Ramos (cell line): ENCODE results near the gene MAML1.

Experiments used
- in situ Hi-C: fragments of 300-500 bp; cut with MboI; formaldehyde crosslinking; loops from one replicate; pipeline ENCODE4 v1.14.3; 2022; ENCODE audit warnings: low sequenced_read_pairs; ENCODE audit not compliant: unreplicated experiment

The MAML1 gene

DNA sequence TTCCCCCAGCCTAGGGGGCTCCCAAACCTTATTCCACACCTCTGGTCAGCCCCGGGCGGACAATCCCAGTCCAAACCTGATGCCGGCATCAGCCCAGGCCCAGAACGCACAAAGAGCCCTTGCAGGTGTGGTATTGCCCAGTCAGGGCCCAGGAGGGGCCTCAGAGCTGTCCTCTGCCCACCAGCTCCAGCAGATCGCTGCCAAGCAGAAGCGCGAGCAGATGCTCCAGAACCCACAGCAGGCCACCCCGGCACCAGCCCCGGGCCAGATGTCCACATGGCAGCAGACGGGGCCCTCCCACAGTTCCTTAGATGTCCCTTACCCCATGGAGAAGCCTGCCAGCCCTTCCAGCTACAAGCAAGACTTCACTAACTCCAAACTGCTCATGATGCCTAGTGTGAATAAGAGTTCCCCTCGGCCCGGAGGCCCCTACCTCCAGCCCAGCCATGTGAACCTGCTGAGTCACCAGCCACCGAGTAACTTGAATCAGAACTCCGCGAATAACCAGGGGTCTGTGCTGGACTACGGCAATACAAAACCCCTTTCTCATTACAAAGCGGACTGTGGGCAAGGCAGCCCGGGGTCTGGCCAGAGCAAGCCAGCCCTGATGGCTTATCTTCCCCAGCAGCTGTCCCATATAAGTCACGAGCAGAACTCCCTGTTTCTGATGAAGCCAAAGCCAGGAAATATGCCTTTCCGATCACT lies 33.6 kb downstream of the MAML1 start:
- in situ Hi-C loops, result no loop called here

GRCh38 chr5:179766726-179767455 lies 34.3 kb downstream of the MAML1 start:
- in situ Hi-C loops, result no loop called here

DNA sequence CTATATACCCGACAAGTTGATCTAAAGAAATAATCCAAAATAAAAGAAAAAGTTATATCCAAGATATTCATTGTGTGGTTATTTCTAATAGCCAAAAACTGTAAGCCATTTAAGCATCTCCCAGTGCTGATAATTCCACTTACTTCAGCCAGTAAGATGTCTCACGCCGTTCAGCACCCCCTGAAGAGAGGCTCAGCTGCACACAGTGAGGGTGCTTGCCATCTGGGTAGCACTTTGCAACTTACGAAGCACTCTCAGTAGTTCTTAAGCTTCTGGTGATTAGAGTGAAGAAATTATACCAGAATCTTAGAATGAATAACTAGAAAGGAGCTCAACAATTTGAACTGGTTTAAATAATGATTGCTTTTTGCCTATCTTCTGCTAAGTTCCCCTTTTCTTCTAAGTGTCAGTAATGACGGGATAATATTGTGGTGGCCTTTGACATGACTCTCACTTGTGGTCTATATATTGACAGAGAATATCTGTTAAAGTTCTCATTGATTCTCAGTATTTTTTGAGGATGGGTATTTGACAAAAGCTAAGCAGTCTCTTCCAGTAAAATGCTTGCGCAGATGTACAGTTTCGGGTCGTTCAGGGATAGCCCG lies 35.0 kb downstream of the MAML1 start:
- in situ Hi-C loops, result no loop called here

GRCh38 chr5:179768326-179769085 lies 35.9 kb downstream of the MAML1 start:
- in situ Hi-C loops, result no loop called here

DNA sequence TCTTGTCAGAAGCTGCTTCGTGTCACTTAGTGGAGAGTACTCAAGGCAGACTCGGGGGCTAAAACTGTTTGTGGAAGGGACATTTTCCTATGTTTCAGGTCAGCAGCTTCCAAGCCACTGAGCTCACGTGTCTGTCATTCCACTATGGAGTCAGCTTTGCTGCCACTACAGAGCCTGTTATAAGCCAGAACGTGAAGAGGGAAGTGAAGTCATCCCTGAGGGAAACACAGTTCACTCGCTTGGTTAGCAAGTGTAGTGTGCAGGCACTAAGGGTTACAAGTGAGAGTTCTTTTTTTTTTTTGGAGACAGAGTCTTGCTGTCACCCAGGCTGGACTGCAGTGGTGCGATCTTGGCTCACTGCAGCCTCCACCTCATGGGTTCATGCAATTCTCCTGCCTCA lies 36.6 kb downstream of the MAML1 start:
- in situ Hi-C loops, result no loop called here

GRCh38 chr5:179769796-179770195 lies 37.2 kb downstream of the MAML1 start:
- in situ Hi-C loops, result no loop called here

DNA sequence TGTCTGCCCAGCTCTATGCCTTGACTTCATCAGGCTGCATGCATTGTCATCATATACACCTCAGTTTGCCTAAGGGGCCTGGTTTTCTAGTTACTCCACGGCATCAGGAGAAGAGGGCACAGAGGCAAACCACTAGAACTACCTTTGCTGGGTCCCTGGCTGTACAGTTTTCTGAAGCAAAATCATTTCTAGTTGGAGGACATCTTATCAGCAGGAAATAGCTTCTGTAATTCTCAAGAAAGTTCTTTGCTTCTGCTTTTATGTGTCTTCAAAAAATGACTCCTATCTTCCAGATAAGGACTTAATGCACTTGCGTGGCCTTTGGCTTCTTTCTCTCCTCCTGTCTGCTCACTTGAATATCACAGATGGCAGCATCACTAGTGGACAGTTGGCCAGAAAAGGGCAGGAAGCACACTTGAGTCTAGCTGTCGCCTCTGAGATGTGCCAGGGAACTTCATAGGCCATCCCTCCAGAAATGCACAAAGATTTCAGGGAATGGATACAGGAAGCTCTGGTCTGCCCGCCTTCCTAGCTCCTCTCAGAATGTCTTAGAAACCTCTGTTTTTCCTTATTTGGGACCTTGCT lies 38.8 kb downstream of the MAML1 start:
- in situ Hi-C loops, result no loop called here

DNA sequence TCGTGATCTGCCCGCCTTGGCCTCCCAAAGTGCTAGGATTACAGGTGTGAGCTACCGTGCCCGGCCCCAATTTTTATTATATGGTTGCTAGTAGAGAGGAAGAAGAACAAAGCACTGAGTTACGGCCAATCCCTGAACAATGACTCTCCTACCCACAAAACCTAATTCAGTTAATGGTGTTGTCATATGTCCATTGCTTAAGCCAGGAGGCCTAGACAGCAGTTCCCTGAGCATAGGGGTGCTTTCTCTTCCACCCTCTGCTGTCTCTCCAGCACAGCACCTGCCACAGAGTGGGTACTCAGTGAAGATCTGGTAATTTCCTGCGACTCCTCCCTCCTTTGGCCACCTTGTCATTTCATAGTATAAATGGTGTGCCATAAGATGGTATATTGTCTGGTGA lies 39.7 kb downstream of the MAML1 start:
- in situ Hi-C loops, result no loop called here

DNA sequence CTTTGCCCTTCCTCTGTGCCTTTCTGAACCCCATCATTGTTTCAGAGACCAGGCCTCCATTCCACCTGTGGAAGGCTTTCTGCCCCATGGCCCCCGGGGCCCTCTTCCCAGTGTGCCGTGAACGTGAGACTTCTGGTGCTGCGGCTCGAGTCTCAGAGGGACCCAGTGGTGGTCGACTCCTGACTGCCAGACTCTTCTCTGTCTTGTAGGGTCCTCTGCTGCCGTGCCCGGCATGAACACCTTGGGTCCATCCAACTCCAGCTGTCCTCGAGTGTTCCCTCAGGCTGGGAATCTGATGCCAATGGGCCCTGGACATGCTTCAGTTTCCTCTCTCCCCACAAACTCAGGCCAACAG lies 41.0 kb downstream of the MAML1 start:
- in situ Hi-C loops, result no loop called here

DNA sequence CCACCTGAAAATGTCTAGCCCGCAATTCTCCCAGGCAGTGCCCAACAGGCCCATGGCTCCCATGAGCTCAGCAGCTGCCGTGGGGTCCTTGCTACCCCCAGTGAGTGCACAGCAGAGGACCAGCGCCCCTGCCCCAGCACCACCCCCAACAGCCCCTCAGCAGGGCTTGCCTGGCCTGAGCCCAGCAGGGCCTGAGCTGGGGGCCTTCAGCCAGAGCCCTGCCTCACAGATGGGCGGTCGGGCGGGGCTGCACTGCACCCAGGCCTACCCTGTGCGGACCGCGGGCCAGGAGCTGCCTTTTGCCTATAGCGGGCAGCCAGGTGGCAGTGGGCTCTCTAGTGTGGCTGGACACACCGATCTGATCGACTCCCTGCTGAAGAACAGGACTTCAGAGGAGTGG lies 41.8 kb downstream of the MAML1 start:
- in situ Hi-C loops, result no loop called here

- in situ Hi-C loops, result no loop called here
Observed at GRCh38 chr5:179776411-179776938, 43.9 kb downstream of the MAML1 start.

GRCh38 chr5:179777456-179777855 lies 44.8 kb downstream of the MAML1 start:
- in situ Hi-C loops, result no loop called here

- in situ Hi-C loops, result no loop called here
Observed at GRCh38 chr5:179777909-179778308, 45.3 kb downstream of the MAML1 start.

- in situ Hi-C loops, result no loop called here
Observed at GRCh38 chr5:179778591-179778990, 46.0 kb downstream of the MAML1 start.

GRCh38 chr5:179779826-179780225 lies 47.2 kb downstream of the MAML1 start:
- in situ Hi-C loops, result no loop called here

DNA sequence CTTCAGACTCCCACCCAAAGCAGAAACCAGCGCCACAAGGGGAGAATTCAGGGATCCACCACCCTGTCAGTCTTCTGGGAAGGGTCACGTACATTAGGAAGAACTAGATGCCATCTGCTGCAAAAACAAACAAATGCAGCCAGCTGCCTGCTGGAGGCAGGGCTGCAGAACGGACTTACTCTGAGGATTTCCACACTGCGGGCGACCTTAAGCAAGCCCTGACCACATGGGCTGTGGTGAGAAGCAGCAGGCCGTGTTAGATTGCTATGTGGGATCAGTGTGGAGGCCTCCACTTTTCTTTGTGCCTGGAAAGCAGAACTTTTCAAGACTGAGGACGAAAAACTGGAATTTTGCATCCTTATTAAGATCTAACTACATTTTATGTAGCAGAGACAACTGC lies 47.7 kb downstream of the MAML1 start:
- in situ Hi-C loops, result no loop called here

GRCh38 chr5:179781846-179782245 lies 49.2 kb downstream of the MAML1 start:
- in situ Hi-C loops, result no loop called here

DNA sequence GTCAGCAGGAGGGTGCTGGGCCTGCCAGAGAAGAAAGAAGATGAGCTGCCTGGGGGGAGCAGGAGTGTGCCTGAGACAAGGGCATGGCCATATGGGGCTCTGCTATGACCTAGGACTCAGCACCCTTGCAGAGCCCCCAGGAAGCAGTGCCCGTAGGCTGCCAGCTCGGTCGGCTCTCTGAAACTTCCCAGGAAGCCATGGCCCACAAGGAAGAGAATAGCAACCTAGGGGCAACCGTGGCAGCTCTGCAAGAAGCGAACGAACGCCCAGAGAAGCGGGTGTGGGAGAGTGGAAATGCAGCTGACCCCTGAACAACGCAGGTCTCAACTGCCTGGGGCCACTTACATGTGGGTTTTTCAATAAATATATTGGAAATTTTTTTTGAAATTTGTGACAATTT lies 50.5 kb downstream of the MAML1 start:
- in situ Hi-C loops, result no loop called here

DNA sequence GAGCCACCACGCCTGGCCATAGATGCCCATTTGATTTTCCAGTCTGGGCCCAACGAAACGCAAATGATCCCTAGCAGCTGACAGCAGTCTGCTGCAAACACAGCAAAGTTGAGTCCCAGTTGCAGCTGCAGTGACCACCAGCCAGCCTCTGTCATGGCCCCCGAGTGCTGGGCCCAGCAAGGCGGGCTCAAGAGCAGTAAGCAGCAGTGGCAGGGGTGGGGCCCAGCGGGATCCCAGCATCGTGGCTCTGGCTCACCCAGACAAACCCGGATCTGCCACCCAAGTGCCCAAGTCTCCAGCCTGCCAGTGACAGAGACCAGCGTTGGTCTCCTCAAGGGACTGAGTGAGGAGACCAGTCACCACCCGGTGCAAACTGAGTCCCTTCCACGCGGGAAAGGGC lies 54.2 kb downstream of the MAML1 start:
- in situ Hi-C loops, result no loop called here

GRCh38 chr5:179788193-179788854 lies 55.7 kb downstream of the MAML1 start:
- in situ Hi-C loops, result no loop called here
